HUDEP-2 (cell line): ENCODE data around the gene RGS3.
A peak's percentile ranks its signal among the peaks of the same experiment; 100 is the strongest.
"Not testable (repeated sequence)": the region's sequence is repeated elsewhere in the genome, so short reads cannot be mapped to it uniquely, and the experiment has no call there.

Source experiments
- DNase-seq, 76 experiments: peaks; one replicate each; lab custom pipeline; 2025; ENCODE audit not compliant: unreplicated experiment in 76 of 76; lab: John Stamatoyannopoulos, UW

Gene RGS3

GRCh38 chr9:113486327-113486726 is 22.8 kb downstream of the RGS3 start:
- no peak for DNase-seq

GRCh38 chr9:113488071-113488470 is 24.5 kb downstream of the RGS3 start:
- no peak for DNase-seq

- DNase-seq = no peak
Observed at GRCh38 chr9:113488490-113488889, 25.0 kb downstream of the RGS3 start.

GRCh38 chr9:113491147-113491546 is 27.6 kb downstream of the RGS3 start:
- DNase-seq = not testable (repeated sequence)

- no peak for DNase-seq
Observed at GRCh38 chr9:113492343-113493202, 29.0 kb downstream of the RGS3 start.

- DNase-seq = no peak
Observed at GRCh38 chr9:113493203-113493520, 29.6 kb downstream of the RGS3 start.

- DNase-seq = no peak
Observed at GRCh38 chr9:113495526-113495925, 32.0 kb downstream of the RGS3 start.

- no peak for DNase-seq
Observed at GRCh38 chr9:113497051-113497450, 33.5 kb downstream of the RGS3 start.

GRCh38 chr9:113499153-113499875 is 35.8 kb downstream of the RGS3 start:
- no peak for DNase-seq

GRCh38 chr9:113499876-113500497 is 36.5 kb downstream of the RGS3 start:
- no peak for DNase-seq

- DNase-seq = no peak
Observed at GRCh38 chr9:113501129-113501686, 37.7 kb downstream of the RGS3 start.

- no peak for DNase-seq
Observed at GRCh38 chr9:113501852-113502251, 38.3 kb downstream of the RGS3 start.

- no peak for DNase-seq
Observed at GRCh38 chr9:113502427-113503034, 39.0 kb downstream of the RGS3 start.

GRCh38 chr9:113503131-113503541 is 39.6 kb downstream of the RGS3 start:
- no peak for DNase-seq

- no peak for DNase-seq
Observed at GRCh38 chr9:113503613-113504211, 40.2 kb downstream of the RGS3 start.

GRCh38 chr9:113504725-113505590 is 41.4 kb downstream of the RGS3 start:
- DNase-seq = no peak

- no peak for DNase-seq
Observed at GRCh38 chr9:113506090-113506589, 42.6 kb downstream of the RGS3 start.

- no peak for DNase-seq
Observed at GRCh38 chr9:113507256-113507655, 43.7 kb downstream of the RGS3 start.

GRCh38 chr9:113508111-113508749 is 44.7 kb downstream of the RGS3 start:
- DNase-seq = peak in 6 of 76 experiments; percentile 4 to 19 (median 15)
